Measurements from ENCODE around the gene GSTM2.
"Not testable (repeated sequence)": the region's sequence is repeated elsewhere in the genome, so short reads cannot be mapped to it uniquely, and the experiment has no call there.

The GSTM2 gene

GRCh38 chr1:109687641-109688499 is 20.0 kb downstream of the GSTM2 start, which contains the start of gene GSTM1:
Gene GSTM1, plus strand, starts transcription at chr1:109687817. Its CDS starts 57 bp downstream, at chr1:109687874.
- DNase-seq (ENCODE audit: extremely low spot score): peak; percentile 59
- POLR2A ChIA-PET: no interaction called here
- no peak for TF ChIP-seq CTCF (IDR thresholded peaks at IDR 0.05; ENCODE audit: control extremely low read depth, extremely low read depth, low read depth, missing control alignments)
- CTCF ChIA-PET: no interaction called here

GRCh38 chr1:109689844-109690405 is 22.1 kb downstream of the GSTM2 start:
- no peak for TF ChIP-seq CTCF (IDR thresholded peaks at IDR 0.05; ENCODE audit: control extremely low read depth, extremely low read depth, low read depth, missing control alignments)
- no peak for DNase-seq (ENCODE audit: extremely low spot score)
- CTCF ChIA-PET: no interaction called here
- POLR2A ChIA-PET: no interaction called here

DNA sequence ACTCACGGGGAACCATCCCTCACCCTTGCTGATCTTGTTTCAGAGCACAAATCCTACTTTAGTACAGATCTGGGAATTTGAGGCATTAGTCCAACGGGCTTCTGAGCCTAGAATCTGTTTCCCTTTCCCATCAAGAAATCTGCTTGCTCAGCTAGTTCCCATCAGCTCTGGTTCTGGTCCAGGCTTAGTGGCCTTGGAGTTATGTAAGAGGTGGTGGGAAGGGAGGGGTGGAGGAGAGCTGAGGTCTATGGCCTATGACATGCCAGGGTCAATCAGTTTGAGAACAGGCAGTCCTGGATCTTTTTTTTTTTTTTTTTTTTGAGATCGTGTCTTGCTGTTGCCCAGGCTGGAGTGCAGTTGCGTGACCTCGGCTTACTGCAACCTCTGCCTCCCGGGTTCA is 23.9 kb downstream of the GSTM2 start:
- CTCF ChIA-PET: no interaction called here

GRCh38 chr1:109694400-109694799 is 26.5 kb downstream of the GSTM2 start:
- POLR2A ChIA-PET; DNase-seq (ENCODE audit: extremely low spot score); CTCF ChIA-PET: not testable (repeated sequence)

More for the DNA sequence above, 23.9 kb downstream of the GSTM2 start:
- no peak for TF ChIP-seq CTCF (IDR thresholded peaks at IDR 0.05; ENCODE audit: control extremely low read depth, extremely low read depth, low read depth, missing control alignments)
- POLR2A ChIA-PET: no interaction called here
- DNase-seq (ENCODE audit: extremely low spot score): no peak

GRCh38 chr1:109695138-109695537 is 27.3 kb downstream of the GSTM2 start:
- CTCF ChIA-PET, POLR2A ChIA-PET: not testable (repeated sequence)

GRCh38 chr1:109697066-109697465 is 29.2 kb downstream of the GSTM2 start:
- TF ChIP-seq CTCF (IDR thresholded peaks at IDR 0.05; ENCODE audit: control extremely low read depth, extremely low read depth, low read depth, missing control alignments): no peak
- ChIA-PET POLR2A (no interaction called here), CTCF (no interaction called here)
- DNase-seq (ENCODE audit: extremely low spot score): no peak

More at GRCh38 chr1:109695138-109695537, 27.3 kb downstream of the GSTM2 start:
- not testable (repeated sequence) for DNase-seq (ENCODE audit: extremely low spot score)

DNA sequence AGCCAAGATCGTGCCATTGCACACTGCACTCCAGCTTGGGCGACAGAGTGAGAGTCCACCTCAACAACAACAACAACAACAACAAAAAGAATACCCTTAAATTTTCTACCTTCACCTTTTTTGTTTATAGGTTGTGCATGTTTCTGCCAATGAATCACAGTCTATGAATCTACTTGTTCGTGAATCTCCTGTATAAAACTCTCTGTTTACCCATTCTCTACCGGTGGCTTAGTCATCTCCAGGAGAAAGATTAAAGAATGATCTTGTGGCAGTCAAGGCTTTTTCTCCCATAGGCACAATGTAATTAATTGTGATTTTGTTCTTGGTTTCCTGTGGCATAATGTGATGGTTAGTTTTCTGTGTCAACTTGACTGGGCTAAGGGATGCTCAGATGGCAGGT is 30.0 kb downstream of the GSTM2 start:
- CTCF ChIA-PET; POLR2A ChIA-PET; DNase-seq (ENCODE audit: extremely low spot score): not testable (repeated sequence)

DNA sequence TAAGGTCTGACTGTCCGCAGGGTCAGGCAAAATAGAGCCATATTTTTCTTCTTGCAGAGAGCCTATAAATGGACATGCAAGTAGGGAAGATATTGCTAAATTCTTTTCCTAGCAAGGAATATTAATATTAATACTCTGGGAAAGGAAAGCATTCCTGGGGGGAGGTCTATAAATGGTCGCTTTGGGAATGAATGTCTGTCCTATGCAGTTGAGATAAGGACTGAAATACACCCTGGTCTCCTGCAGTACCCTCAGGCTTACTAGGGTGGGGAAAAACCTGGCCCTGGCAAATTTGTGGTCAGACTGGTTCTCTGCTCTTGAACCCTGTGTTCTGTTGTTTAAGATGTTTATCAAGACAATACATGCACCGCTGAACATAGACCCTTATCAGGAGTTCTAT is 35.1 kb downstream of the GSTM2 start:
- DNase-seq (ENCODE audit: extremely low spot score); POLR2A ChIA-PET; CTCF ChIA-PET: not testable (repeated sequence)

DNA sequence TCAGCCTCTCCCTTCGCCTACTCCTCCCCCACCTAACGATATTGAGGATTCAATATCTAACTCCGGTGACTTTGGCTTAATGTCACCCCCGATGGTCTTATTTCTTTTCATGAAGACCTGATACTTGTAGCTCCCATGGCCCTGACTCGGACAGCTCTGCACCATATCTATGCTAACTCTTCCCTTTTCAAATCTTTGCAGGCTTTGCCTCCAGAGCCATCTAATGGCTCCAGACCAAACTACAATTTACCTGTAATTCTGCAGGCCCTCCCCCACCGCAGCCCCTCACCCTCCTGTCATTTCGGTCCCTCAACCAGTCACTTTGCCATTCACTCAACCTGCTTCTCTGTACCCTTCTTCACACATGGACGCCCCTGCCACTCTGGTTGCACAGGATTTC is 36.3 kb downstream of the GSTM2 start:
- ChIA-PET CTCF (interaction anchor here (2.3 kb wide), 1 partner anchor 64 kb away, joined by 8 read pairs; no protein-coding TSS in a partner anchor), POLR2A (no interaction called here)
- no peak for TF ChIP-seq CTCF (IDR thresholded peaks at IDR 0.05; ENCODE audit: control extremely low read depth, extremely low read depth, low read depth, missing control alignments)
- DNase-seq (ENCODE audit: extremely low spot score): no peak

Measured in GM10248 (cell line).